Activated CD8-positive, alpha-beta memory T cell treated with anti-CD3 and anti-CD28 coated beads for 1 hour (primary cell): ENCODE results near the gene MMP17.

Experiments used
- DNase-seq, 2 donors: peaks; one replicate each; pipeline ENCODE4 v3.0.0-alpha.2; 2020; ENCODE audit warnings: low read depth in 1 of 2; ENCODE audit errors: extremely low read depth in 1 of 2

Gene MMP17

GRCh38 chr12:131847456-131847855, 19.3 kb downstream of the MMP17 start:
- no peak for DNase-seq

GRCh38 chr12:131848753-131849152, 20.6 kb downstream of the MMP17 start:
- DNase-seq = no peak

- no peak for DNase-seq
Measured at GRCh38 chr12:131849700-131850553, 21.7 kb downstream of the MMP17 start.

GRCh38 chr12:131850856-131851559, 22.8 kb downstream of the MMP17 start:
- no peak for DNase-seq

- DNase-seq = no peak
Measured at GRCh38 chr12:131851741-131852550, 23.8 kb downstream of the MMP17 start.

GRCh38 chr12:131852551-131853299, 24.5 kb downstream of the MMP17 start:
- DNase-seq = no peak

- no peak for DNase-seq
Measured at GRCh38 chr12:131853832-131854797, 25.9 kb downstream of the MMP17 start.

- no peak for DNase-seq
Measured at GRCh38 chr12:131854861-131855476, 26.8 kb downstream of the MMP17 start.

GRCh38 chr12:131855521-131856142, 27.4 kb downstream of the MMP17 start:
- DNase-seq = no peak

GRCh38 chr12:131856366-131857097, 28.3 kb downstream of the MMP17 start:
- no peak for DNase-seq

- DNase-seq = no peak
Measured at GRCh38 chr12:131857908-131858850, 30.0 kb downstream of the MMP17 start.

GRCh38 chr12:131860472-131861260, 32.5 kb downstream of the MMP17 start:
- DNase-seq = no peak

- no peak for DNase-seq
Measured at GRCh38 chr12:131861261-131862083, 33.3 kb downstream of the MMP17 start.

GRCh38 chr12:131862084-131862441, 33.9 kb downstream of the MMP17 start:
- DNase-seq = no peak

- DNase-seq = no peak
Measured at GRCh38 chr12:131862600-131862993, 34.4 kb downstream of the MMP17 start.
